HG02798 (cell line): ENCODE results near the gene ADGRG6.
"Not testable (repeated sequence)": the region's sequence is repeated elsewhere in the genome, so short reads cannot be mapped to it uniquely, and the experiment has no call there.

Experiments
- ATAC-seq: cut with Tn5 transposase; IDR thresholded peaks from one replicate; pipeline ENCODE4 v1.9.1; 2021; ENCODE audit warnings: mild to moderate bottlenecking; ENCODE audit not compliant: unreplicated experiment, poor library complexity

Gene ADGRG6

DNA sequence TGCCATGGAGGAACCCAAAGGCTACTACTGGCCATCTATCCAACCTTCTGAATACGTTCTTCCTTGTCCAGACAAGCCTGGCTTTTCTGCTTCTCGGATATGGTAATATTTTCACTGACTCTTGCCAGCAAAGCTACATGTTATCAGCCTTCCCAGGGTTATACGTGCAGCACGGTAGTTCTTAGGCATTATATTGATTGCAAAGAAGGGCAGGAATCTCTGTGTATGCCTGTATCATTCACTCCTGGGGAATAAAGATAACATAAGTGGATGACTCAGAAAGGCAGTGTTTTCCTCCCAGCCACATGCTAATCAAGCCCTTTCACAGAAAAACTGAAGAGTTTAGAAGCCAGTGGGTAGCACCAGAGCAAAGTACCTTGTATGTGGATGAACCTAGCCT is 98.7 kb downstream of the ADGRG6 start:
- no peak for ATAC-seq

DNA sequence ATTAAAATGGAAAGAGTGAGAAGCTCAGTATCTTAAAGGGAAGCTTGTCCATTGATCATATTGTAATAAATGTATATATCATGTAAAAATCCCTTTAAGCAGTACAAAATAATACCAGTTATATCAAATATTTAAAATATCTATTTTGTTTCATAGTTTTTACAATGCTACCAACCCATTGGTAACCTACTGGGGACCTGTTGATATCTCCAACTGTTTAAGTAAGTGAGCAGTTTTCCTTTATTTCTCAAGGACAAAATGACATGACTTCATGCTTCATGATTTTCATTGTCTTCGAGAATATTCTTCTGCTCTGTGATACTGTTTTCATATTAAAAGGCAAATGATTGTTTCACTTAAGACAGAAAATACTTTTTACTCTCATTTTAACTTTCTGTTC is 100.0 kb downstream of the ADGRG6 start:
- ATAC-seq: no peak

DNA sequence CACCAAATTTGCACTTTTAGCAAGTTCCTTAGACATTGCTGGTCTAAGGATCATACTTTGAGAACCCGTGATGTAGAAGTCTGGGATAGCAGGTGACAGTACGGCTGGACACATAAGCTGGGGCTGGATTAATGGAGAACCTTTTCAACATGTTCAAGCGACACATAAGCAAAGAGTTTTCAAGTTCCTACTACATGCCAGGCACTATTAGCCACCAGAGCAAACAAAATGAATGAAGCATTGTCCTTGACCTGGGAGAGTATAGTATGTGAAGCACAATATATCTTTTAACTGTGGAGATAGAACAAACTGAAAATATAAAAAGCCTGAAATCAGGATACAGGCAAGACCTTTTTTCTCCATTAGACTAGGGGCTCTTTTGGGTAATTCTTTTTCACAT is 102.9 kb downstream of the ADGRG6 start:
- ATAC-seq: no peak

GRCh38 chr6:142406131-142406530 is 104.3 kb downstream of the ADGRG6 start:
- no peak for ATAC-seq

DNA sequence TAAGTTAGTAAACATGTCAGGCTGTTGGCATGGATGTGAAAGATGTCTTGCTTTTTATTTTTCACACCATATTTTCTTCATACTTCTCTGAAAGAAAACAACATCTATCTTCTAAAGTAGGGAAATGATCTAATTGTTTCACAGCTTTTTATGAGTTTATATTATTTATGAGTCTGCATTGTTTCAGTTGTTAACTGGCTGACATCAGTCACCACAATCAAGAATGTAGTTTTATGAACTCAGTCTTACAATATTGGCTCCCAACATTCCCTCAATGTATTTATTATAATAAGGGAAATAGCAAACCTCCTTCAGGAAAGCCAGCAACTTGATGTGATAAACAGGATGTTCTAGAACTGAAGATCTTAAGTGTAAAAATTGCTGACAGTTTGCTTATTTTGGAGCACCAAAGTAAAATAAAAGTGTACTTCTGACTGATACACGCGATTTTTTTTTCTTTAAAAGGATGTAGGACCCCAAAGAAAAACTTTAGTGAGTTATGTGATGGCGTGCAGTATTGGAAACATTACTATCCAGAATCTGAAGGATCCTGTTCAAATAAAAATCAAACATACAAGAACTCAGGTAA is 106.0 kb downstream of the ADGRG6 start:
- ATAC-seq: no peak

GRCh38 chr6:142408409-142408808 is 106.6 kb downstream of the ADGRG6 start:
- no peak for ATAC-seq

GRCh38 chr6:142409794-142410193 is 108.0 kb downstream of the ADGRG6 start:
- no peak for ATAC-seq

DNA sequence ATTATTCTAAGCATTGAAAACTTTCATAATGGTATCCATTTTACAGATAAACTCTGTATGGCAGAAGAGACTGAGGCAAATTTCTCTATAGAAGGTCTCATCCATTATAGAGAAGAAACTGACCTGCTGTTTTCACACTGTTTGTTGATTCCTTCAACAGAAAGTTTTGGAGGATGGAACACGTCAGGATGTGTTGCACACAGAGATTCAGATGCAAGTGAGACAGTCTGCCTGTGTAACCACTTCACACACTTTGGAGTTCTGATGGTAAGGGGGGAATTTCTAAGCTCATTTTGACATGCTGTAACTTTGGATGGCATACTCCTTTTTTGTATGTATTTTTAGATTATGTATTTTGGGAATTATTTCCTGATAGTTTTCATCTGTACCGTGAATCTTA is 109.3 kb downstream of the ADGRG6 start:
- no peak for ATAC-seq

DNA sequence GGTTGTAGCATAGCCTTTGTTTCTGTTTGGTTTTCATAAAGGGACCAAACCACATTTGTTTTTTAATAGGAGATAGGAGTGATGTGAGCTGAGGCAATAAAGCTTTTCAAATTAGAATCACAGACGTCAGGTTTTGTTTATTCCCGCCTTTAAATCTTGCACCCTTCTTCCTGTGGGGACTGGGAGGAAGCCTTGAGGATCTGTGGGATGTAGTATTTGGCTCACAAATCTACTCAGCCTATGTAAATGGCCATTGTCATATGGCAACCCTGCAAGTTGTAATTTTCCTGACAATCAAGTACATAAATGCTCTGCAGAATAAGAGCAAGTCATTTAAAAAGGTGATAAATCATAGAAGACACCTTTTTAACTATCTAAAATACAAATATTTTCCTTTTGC is 110.4 kb downstream of the ADGRG6 start:
- ATAC-seq: no peak

- no peak for ATAC-seq
Measured at GRCh38 chr6:142412658-142413057, 110.9 kb downstream of the ADGRG6 start.

DNA sequence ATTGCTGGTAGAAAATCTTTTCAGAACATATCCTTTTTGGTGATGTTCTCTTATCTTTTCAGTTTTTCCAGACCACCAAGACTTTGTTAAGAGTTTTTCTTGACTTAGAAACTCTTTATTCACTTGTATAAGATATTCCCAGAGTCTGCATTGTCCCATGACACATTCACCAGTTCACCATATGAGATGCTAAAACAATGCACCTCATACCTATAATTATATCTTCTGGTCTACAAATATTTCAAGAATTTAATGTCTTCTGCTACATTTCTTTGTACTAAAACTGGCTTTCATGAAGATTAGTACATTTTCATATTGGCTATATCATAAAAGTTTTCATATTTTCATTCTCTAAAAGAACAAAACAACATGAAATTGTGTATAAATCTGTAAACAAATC is 111.3 kb downstream of the ADGRG6 start:
- ATAC-seq: no peak

DNA sequence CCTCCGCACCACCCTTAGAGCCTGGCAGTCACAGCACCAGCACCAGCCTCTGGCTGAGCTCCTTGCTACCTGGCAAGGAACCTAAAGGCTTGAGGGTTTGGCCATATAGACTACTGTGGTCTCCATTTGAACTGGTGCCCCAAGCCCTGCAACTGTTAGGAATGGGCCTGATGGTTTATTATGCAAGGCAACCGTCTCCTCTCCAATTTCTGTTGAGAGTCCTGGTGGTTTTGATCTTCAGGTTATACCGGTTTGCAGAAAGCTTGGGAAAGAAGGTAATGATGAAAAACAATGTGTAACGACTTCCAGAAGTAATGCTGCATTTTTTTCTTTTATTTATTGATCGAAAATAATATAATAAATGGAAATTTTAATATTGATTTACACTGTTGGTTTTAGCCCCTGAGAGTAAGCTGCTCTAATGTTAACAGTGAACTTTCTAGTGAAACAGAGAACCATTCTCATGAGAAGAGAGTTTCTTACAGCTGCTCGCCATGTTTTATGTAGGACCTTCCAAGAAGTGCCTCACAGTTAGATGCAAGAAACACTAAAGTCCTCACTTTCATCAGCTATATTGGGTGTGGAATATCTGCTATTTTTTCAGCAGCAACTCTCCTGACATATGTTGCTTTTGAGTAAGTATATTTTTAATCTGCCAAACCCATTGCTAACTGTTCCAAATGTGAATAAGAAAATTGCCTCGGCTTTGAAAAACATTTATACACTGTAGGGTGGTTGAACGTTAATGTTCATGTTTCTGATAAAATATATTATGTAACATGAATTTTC is 112.8 kb downstream of the ADGRG6 start:
- ATAC-seq: no peak

DNA sequence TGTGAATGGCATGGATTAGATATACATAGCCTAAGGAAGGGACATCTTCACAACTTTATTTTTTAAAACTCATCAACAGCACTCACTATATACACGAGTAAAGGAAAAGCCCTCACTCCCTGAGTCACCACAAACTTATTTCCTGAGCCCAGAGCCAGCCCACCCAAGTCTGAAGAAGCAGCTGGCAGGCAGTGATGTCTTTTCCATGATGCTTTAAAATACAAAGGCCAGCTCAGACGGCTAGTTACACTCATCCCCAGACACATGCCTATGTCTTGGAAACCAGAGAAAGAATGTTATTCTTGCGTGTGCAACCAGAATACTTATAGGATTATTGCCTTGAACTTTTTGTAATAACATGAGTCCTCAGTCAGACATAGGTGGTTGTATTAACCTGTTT is 114.4 kb downstream of the ADGRG6 start:
- ATAC-seq: no peak

- ATAC-seq: no peak
Measured at GRCh38 chr6:142416686-142417085, 114.9 kb downstream of the ADGRG6 start.

- ATAC-seq: no peak
Measured at GRCh38 chr6:142417331-142417750, 115.5 kb downstream of the ADGRG6 start.

DNA sequence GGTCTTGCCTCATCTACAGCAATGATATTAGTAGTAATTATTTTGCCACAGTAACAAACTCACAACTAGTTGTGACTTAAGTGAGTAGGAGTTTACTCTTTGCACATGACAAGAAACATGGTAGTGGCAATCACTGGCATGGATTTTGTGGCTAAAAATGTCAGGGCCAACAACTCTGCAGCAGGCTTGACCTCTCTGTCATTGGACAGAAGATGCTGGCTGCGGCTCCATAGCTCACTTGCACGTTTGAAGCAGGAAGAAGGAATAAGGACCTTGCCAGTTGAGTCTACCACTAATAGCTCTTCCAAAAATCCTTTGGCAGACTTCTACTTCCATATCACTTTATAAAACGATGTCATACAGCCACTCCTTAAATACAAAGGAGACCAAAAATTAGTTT is 117.3 kb downstream of the ADGRG6 start:
- ATAC-seq: no peak

DNA sequence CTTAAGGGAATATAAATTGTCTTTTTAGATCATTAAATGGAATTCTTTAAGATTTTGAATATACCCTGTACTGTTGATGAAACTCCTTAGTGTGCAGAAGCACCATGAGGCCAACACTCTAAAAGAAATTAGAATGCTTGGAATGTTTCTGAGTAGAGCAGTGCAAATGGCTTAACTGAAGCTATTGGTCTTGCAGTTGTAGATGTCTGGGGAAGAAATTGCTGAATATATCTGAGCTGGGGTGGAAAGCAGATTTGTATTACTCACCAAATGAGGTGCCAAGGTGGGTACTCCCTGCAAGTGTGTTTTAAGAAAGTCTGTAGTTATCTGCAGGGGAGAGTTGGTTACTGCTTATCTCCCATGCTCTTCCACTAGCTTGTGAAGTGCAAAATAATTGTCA is 119.0 kb downstream of the ADGRG6 start:
- ATAC-seq: no peak

GRCh38 chr6:142421285-142422117 is 119.7 kb downstream of the ADGRG6 start:
- ATAC-seq: no peak

GRCh38 chr6:142426444-142427132 is 124.8 kb downstream of the ADGRG6 start:
- not testable (repeated sequence) for ATAC-seq

- ATAC-seq: not testable (repeated sequence)
Measured at GRCh38 chr6:142428468-142428867, 126.7 kb downstream of the ADGRG6 start.

- ATAC-seq: no peak
Measured at GRCh38 chr6:142429195-142429594, 127.4 kb downstream of the ADGRG6 start.
